GM12872 (cell line): ENCODE measurements around the gene CDH5.

Experiments
- TF ChIP-seq, protein P1 (sequence below): IDR thresholded peaks from 3 replicates; pipeline ENCODE4 v1.5.1; 2011; ENCODE audit warnings: low read depth, mild to moderate bottlenecking, low read length, moderate library complexity; ENCODE audit not compliant: insufficient read depth

The CDH5 gene, protein sequence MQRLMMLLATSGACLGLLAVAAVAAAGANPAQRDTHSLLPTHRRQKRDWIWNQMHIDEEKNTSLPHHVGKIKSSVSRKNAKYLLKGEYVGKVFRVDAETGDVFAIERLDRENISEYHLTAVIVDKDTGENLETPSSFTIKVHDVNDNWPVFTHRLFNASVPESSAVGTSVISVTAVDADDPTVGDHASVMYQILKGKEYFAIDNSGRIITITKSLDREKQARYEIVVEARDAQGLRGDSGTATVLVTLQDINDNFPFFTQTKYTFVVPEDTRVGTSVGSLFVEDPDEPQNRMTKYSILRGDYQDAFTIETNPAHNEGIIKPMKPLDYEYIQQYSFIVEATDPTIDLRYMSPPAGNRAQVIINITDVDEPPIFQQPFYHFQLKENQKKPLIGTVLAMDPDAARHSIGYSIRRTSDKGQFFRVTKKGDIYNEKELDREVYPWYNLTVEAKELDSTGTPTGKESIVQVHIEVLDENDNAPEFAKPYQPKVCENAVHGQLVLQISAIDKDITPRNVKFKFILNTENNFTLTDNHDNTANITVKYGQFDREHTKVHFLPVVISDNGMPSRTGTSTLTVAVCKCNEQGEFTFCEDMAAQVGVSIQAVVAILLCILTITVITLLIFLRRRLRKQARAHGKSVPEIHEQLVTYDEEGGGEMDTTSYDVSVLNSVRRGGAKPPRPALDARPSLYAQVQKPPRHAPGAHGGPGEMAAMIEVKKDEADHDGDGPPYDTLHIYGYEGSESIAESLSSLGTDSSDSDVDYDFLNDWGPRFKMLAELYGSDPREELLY

GRCh38 chr16:66366433-66367299, at the start of gene CDH5:
Gene CDH5, plus strand, starts transcription at chr16:66366691. Its CDS starts 12,647 bp downstream, at chr16:66379338.
- TF ChIP-seq, protein P1, sequence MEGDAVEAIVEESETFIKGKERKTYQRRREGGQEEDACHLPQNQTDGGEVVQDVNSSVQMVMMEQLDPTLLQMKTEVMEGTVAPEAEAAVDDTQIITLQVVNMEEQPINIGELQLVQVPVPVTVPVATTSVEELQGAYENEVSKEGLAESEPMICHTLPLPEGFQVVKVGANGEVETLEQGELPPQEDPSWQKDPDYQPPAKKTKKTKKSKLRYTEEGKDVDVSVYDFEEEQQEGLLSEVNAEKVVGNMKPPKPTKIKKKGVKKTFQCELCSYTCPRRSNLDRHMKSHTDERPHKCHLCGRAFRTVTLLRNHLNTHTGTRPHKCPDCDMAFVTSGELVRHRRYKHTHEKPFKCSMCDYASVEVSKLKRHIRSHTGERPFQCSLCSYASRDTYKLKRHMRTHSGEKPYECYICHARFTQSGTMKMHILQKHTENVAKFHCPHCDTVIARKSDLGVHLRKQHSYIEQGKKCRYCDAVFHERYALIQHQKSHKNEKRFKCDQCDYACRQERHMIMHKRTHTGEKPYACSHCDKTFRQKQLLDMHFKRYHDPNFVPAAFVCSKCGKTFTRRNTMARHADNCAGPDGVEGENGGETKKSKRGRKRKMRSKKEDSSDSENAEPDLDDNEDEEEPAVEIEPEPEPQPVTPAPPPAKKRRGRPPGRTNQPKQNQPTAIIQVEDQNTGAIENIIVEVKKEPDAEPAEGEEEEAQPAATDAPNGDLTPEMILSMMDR: no peak

DNA sequence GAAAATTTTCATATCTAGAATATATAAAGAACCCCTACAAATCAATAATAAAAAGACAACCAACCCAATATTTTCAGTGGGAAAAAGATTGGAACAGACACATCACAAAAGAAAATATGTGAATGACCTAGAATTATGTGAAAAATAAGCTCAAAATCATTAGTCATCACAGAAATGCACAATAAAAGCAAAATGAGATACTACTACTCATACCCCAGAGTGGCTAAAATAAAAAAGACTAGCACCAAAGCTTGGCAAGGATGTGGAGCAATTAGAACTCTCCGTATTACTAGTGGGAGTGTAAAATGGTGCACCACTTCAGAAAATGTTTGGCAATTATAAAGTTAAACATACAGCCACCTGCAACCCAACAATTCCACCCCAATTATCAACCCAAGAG, 48.0 kb upstream of the CDH5 start:
- TF ChIP-seq, protein P1: no peak

DNA sequence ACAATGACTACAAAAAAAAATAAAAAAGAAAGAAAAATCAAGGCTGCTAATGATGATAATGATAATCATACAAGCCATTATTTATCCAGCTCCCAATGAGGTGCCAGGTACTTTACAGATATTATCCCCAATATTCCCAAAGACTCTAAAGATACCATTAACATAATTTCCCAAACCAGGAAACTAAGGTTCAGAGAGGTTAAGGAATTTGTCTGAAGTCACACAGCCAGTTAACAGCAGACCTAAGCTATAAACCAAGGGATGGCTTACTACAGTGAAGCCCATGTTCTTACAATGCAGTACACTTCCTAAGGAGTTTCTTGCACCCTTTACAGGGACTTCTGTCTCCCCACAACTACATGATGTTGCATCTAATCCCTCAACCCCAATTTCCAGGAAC, 45.7 kb upstream of the CDH5 start:
- TF ChIP-seq, protein P1: no peak

- TF ChIP-seq, protein P1: no peak
Observed at GRCh38 chr16:66322174-66322573, 44.3 kb upstream of the CDH5 start.

DNA sequence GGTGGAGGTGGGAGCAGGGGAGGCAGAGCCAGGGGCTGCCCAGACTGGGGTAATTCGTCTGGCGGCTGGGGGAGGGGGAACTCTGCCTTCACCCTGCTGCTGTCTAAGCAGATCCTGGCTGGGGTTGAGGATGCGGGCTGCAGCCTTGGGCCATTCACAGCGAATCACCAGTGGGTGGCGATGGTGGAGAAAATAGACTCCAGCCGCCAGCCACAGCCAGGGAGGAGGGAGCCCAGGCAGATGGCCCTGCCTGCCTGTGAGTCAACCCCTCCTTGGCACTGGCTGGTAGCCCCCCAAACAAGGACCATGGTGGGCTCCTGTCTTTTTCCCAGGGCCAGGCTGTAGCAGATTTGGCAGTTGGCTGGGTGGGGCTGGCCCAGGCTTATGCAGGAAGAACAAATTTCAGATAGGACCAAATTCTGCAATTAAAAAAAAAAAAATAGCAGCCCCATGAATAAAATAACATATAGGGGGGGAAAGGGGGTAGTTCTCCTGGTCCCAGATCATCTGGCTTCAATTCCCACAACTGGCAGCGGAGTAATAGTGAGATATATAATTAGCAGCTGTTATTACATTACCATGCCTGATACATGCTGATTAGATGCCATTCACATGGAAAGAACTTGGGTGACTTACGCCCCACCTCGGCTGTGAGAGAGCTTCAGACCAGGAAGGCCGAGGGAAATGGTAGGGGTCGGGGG, 41.5 kb upstream of the CDH5 start:
- TF ChIP-seq, protein P1: peak; percentile 52

GRCh38 chr16:66325717-66326376, 40.6 kb upstream of the CDH5 start:
- TF ChIP-seq, protein P1: no peak
